ENCODE measurements around the gene ATG2A.

DNA sequence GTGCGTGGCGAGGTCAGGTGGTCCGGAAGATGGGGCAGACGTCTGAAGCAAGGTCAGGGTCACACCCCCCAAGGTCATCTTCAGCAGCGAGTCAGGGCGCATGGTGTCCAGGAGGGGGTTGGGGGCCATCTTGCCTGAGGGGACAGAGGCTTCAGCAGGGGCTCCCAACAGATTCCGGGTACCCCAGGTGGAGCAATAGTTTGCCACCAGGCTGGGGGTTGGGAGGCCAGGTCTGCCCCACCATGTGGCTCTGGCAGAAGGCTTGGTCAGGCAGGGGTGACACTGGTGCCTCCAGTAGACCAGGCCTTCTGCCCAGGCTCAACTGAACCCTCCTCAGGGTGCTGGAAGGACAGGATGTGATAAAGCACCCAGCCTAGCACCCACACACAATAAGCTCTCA is 5.9 kb downstream of the ATG2A start:
- TF ChIP-seq MTF1 (CRISPR knock-in tag; IDR thresholded peaks at IDR 0.05; ENCODE audit: borderline replicate concordance): no peak
- no peak for TF ChIP-seq MCM5 (IDR thresholded peaks at IDR 0.05; ENCODE audit: low read depth)
- TF ChIP-seq, protein P1, sequence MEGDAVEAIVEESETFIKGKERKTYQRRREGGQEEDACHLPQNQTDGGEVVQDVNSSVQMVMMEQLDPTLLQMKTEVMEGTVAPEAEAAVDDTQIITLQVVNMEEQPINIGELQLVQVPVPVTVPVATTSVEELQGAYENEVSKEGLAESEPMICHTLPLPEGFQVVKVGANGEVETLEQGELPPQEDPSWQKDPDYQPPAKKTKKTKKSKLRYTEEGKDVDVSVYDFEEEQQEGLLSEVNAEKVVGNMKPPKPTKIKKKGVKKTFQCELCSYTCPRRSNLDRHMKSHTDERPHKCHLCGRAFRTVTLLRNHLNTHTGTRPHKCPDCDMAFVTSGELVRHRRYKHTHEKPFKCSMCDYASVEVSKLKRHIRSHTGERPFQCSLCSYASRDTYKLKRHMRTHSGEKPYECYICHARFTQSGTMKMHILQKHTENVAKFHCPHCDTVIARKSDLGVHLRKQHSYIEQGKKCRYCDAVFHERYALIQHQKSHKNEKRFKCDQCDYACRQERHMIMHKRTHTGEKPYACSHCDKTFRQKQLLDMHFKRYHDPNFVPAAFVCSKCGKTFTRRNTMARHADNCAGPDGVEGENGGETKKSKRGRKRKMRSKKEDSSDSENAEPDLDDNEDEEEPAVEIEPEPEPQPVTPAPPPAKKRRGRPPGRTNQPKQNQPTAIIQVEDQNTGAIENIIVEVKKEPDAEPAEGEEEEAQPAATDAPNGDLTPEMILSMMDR (IDR thresholded peaks at IDR 0.05 in 2 of 3, conservative IDR thresholded peaks at IDR 0.05 in 1 of 3; ENCODE audit: insufficient read depth in 2 of 3, low read depth in 1 of 3, low read length in 3 of 3): no peak
- TF ChIP-seq SREBF1 (IDR thresholded peaks at IDR 0.05; ENCODE audit: borderline replicate concordance, low read depth, low read length): no peak
- TF ChIP-seq, protein P2, sequence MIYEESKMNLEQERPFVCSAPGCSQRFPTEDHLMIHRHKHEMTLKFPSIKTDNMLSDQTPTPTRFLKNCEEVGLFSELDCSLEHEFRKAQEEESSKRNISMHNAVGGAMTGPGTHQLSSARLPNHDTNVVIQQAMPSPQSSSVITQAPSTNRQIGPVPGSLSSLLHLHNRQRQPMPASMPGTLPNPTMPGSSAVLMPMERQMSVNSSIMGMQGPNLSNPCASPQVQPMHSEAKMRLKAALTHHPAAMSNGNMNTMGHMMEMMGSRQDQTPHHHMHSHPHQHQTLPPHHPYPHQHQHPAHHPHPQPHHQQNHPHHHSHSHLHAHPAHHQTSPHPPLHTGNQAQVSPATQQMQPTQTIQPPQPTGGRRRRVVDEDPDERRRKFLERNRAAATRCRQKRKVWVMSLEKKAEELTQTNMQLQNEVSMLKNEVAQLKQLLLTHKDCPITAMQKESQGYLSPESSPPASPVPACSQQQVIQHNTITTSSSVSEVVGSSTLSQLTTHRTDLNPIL (CRISPR knock-in tag; IDR thresholded peaks at IDR 0.05): no peak

All from K562 (cell line).